ENCODE data around the gene TNPO3.
"Not testable (repeated sequence)": the region's sequence is repeated elsewhere in the genome, so short reads cannot be mapped to it uniquely, and the experiment has no call there.

The TNPO3 gene

GRCh38 chr7:129013048-129013724, 41.7 kb downstream of the TNPO3 start:
- DNase-seq = no peak

- no peak for DNase-seq
Observed at GRCh38 chr7:129012641-129013040, 42.3 kb downstream of the TNPO3 start.

- DNase-seq = no peak
Observed at GRCh38 chr7:129010075-129010474, 44.8 kb downstream of the TNPO3 start.

GRCh38 chr7:129009437-129009836, 45.5 kb downstream of the TNPO3 start:
- no peak for DNase-seq

GRCh38 chr7:129008645-129009414, 46.1 kb downstream of the TNPO3 start:
- DNase-seq = no peak

- no peak for DNase-seq
Observed at GRCh38 chr7:129007572-129007971, 47.3 kb downstream of the TNPO3 start.

- no peak for DNase-seq
Observed at GRCh38 chr7:129006636-129007414, 48.1 kb downstream of the TNPO3 start.

GRCh38 chr7:129005186-129005585, 49.7 kb downstream of the TNPO3 start:
- DNase-seq = no peak

- no peak for DNase-seq
Observed at GRCh38 chr7:128997181-128997580, 57.7 kb downstream of the TNPO3 start.

- DNase-seq = not testable (repeated sequence)
Observed at GRCh38 chr7:128994560-128994959, 60.4 kb downstream of the TNPO3 start.

GRCh38 chr7:128993419-128993818, 61.5 kb downstream of the TNPO3 start:
- no peak for DNase-seq

GRCh38 chr7:128989961-128990360, 65.0 kb downstream of the TNPO3 start:
- no peak for DNase-seq

GRCh38 chr7:128988372-128988771, 66.5 kb downstream of the TNPO3 start:
- DNase-seq = no peak

GRCh38 chr7:128986609-128987008, 68.3 kb downstream of the TNPO3 start:
- DNase-seq = no peak

- no peak for DNase-seq
Observed at GRCh38 chr7:128985660-128986059, 69.3 kb downstream of the TNPO3 start.

GRCh38 chr7:128982105-128982504, 72.8 kb downstream of the TNPO3 start:
- DNase-seq = no peak

- no peak for DNase-seq
Observed at GRCh38 chr7:128974241-128974934, 80.5 kb downstream of the TNPO3 start.

- no peak for DNase-seq
Observed at GRCh38 chr7:128968624-128969023, 86.3 kb downstream of the TNPO3 start.

GRCh38 chr7:128963327-128963757, 91.6 kb downstream of the TNPO3 start:
- no peak for DNase-seq

- DNase-seq = no peak
Observed at GRCh38 chr7:128962899-128963298, 92.0 kb downstream of the TNPO3 start.

GRCh38 chr7:128961030-128961659, 93.8 kb downstream of the TNPO3 start:
- no peak for DNase-seq

- DNase-seq = no peak
Observed at GRCh38 chr7:128959296-128959695, 95.6 kb downstream of the TNPO3 start.

- no peak for DNase-seq
Observed at GRCh38 chr7:128955981-128956380, 98.9 kb downstream of the TNPO3 start.

Measured in activated effector memory CD4-positive, alpha-beta T cell treated with Interleukin-2 at 50 U/mL for 16 hours (primary cell).